Skin epidermis (tissue), 12 donors: ENCODE data around the gene SUGCT.
A peak's percentile ranks its signal among the peaks of the same experiment; 100 is the strongest.

Experiments
- H3K27ac ChIP-seq, 21 experiments: fragments of 200-600 bp; sonication (generic) in 11 of 21; one replicate each; pipeline ENCODE4 v1.5.0; 2020; ENCODE audit warnings: mild to moderate bottlenecking in 3 of 21, inconsistent platforms in 2 of 21, moderate library complexity in 2 of 21
- H3K4me3 ChIP-seq, 7 experiments: fragments of 200-600 bp; sonication (generic) in 2 of 7; one replicate each; pipeline ENCODE4 v1.5.0; 2020; ENCODE audit warnings: inconsistent platforms in 2 of 7, mild to moderate bottlenecking in 2 of 7, moderate library complexity in 1 of 7

SUGCT gene

GRCh38 chr7:40538281-40538680 lies 403.5 kb downstream of the SUGCT start:
- H3K4me3 ChIP-seq, result no peak overlapping the region
- no peak overlapping the region for H3K27ac ChIP-seq

GRCh38 chr7:40541336-40541735 lies 406.5 kb downstream of the SUGCT start:
- no peak overlapping the region for H3K4me3 ChIP-seq
- H3K27ac ChIP-seq, result no peak overlapping the region

- no peak overlapping the region for H3K4me3 ChIP-seq
- H3K27ac ChIP-seq, result peak overlapping the region in 3 of 21 experiments; percentile 10 to 73 (median 21)
Observed at GRCh38 chr7:40542982-40543741, 408.4 kb downstream of the SUGCT start.

- Histone ChIP-seq H3K27ac (peak overlapping the region in 5 of 21 experiments; percentile 2 to 73 (median 12)), H3K4me3 (no peak overlapping the region)
Observed at GRCh38 chr7:40544221-40544723, 409.5 kb downstream of the SUGCT start.

GRCh38 chr7:40544871-40545303 lies 410.1 kb downstream of the SUGCT start:
- peak overlapping the region in 5 of 21 experiments; percentile 12 to 73 (median 43) for H3K27ac ChIP-seq
- no peak overlapping the region for H3K4me3 ChIP-seq

GRCh38 chr7:40545739-40546138 lies 410.9 kb downstream of the SUGCT start:
- Histone ChIP-seq H3K4me3 (no peak overlapping the region), H3K27ac (peak overlapping the region in 4 of 21 experiments; percentile 43 to 73 (median 63))

GRCh38 chr7:40546616-40547501 lies 412.1 kb downstream of the SUGCT start:
- peak overlapping the region in 4 of 21 experiments; percentile 12 to 73 (median 63) for H3K27ac ChIP-seq
- H3K4me3 ChIP-seq, result no peak overlapping the region

GRCh38 chr7:40549372-40550039 lies 414.7 kb downstream of the SUGCT start:
- no peak overlapping the region for H3K27ac ChIP-seq
- H3K4me3 ChIP-seq, result no peak overlapping the region

- no peak overlapping the region for H3K4me3 ChIP-seq
- H3K27ac ChIP-seq, result peak overlapping the region in 3 of 21 experiments; percentile 0 to 54 (median 5)
Observed at GRCh38 chr7:40551685-40552576, 417.1 kb downstream of the SUGCT start.

- no peak overlapping the region for H3K27ac ChIP-seq
- no peak overlapping the region for H3K4me3 ChIP-seq
Observed at GRCh38 chr7:40560672-40561071, 425.9 kb downstream of the SUGCT start.

- no peak overlapping the region for H3K27ac ChIP-seq
- H3K4me3 ChIP-seq, result no peak overlapping the region
Observed at GRCh38 chr7:40566879-40567278, 432.1 kb downstream of the SUGCT start.

- Histone ChIP-seq H3K4me3 (no peak overlapping the region), H3K27ac (no peak overlapping the region)
Observed at GRCh38 chr7:40569326-40569725, 434.5 kb downstream of the SUGCT start.

- Histone ChIP-seq H3K27ac (no peak overlapping the region), H3K4me3 (no peak overlapping the region)
Observed at GRCh38 chr7:40570223-40570622, 435.4 kb downstream of the SUGCT start.

GRCh38 chr7:40571796-40572195 lies 437.0 kb downstream of the SUGCT start:
- Histone ChIP-seq H3K4me3 (no peak overlapping the region), H3K27ac (peak overlapping the region in 1 of 21 experiments; percentile 24)

- Histone ChIP-seq H3K4me3 (no peak overlapping the region), H3K27ac (peak overlapping the region in 1 of 21 experiments; percentile 24)
Observed at GRCh38 chr7:40572810-40573465, 438.1 kb downstream of the SUGCT start.

- no peak overlapping the region for H3K27ac ChIP-seq
- no peak overlapping the region for H3K4me3 ChIP-seq
Observed at GRCh38 chr7:40579401-40579800, 444.6 kb downstream of the SUGCT start.

GRCh38 chr7:40580776-40581175 lies 446.0 kb downstream of the SUGCT start:
- Histone ChIP-seq H3K4me3 (no peak overlapping the region), H3K27ac (no peak overlapping the region)

- no peak overlapping the region for H3K27ac ChIP-seq
- H3K4me3 ChIP-seq, result no peak overlapping the region
Observed at GRCh38 chr7:40582539-40582938, 447.7 kb downstream of the SUGCT start.
